HepG2 (cell line): ENCODE results near the gene SERPINA3. TPM values are rescaled to one million over a fixed set of nuclear protein-coding genes. Genes with fewer than 3 reads are reported as not detected.

Experiments
- ATAC-seq: fragments of 200-7000 bp; cut with Tn5 transposase; 3 replicates; pipeline ENCODE4 v1.9.1; 2020; ENCODE audit warnings: mild to moderate bottlenecking, moderate library complexity
- BruUV-seq: library from RNA; stranded (reverse); fragments of 400-500 nt; replicated peaks from 2 replicates; lab custom pipeline; 2021; lab: Mats Ljungman, UMichigan
- CTCF ChIA-PET: fragments of 300-600 bp; formaldehyde crosslinking; extraction: SDS; loops from one replicate; lab custom pipeline; 2021; ENCODE audit warnings: low total read pairs, inconsistent platforms, low intra/inter-chr PET ratio; lab: Yijun Ruan, JAX
- POLR2A ChIA-PET: fragments of 350-600 bp; sonication (Branson Sonifier 250); formaldehyde crosslinking; loops from one replicate; lab custom pipeline; 2020; ENCODE audit warnings: antibody characterized with exemption, inconsistent platforms; lab: Yijun Ruan, JAX
- DNase-seq: peaks from one replicate; pipeline ENCODE4 v3.0.0-alpha.2; 2015; ENCODE audit warnings: low spot score
- FAIRE-seq: peaks from 3 replicates; lab custom pipeline; 2011; peaks lifted over from hg19 to GRCh38; lab: Jason Lieb, UNC
- H2AFZ ChIP-seq: one replicate; pipeline ENCODE4 v1.6.1; 2011; ENCODE audit warnings: low read length, inconsistent platforms
- H3K27ac ChIP-seq: fragments of 300-600 bp; 3 replicates; pipeline ENCODE4 v1.8.0; 2011; ENCODE audit warnings: mixed run types, mild to moderate bottlenecking, mixed read lengths, low read length, inconsistent platforms; ENCODE audit not compliant: insufficient read depth; ENCODE audit errors: extremely low read length
- H3K27me3 ChIP-seq, 2 experiments: fragments of 200-600 bp in 1 of 2; 2 replicates in 1 of 2; 3 replicates in 1 of 2; pipeline versions ENCODE4 v1.6.0 to v1.8.0; 2011; ENCODE audit warnings: low read length in 2 of 2, mild to moderate bottlenecking in 2 of 2, moderate library complexity in 2 of 2, inconsistent platforms in 1 of 2; ENCODE audit not compliant: insufficient read depth in 2 of 2, control insufficient read depth in 1 of 2
- H3K36me3 ChIP-seq, 2 experiments: fragments of 200-600 bp in 1 of 2; replicated peaks in 1 of 2; 2 replicates in 1 of 2; 3 replicates in 1 of 2; pipeline versions ENCODE4 v1.5.1 to v1.8.0; 2011; ENCODE audit warnings: low read length in 2 of 2, inconsistent platforms in 1 of 2; ENCODE audit not compliant: insufficient read depth in 2 of 2, control insufficient read depth in 1 of 2
- H3K4me1 ChIP-seq: 2 replicates; pipeline ENCODE4 v1.5.1; 2012; ENCODE audit warnings: low read length, inconsistent platforms; ENCODE audit not compliant: insufficient read depth
- H3K4me2 ChIP-seq: 2 replicates; pipeline ENCODE4 v1.6.0; 2011; ENCODE audit warnings: low read depth, low read length, inconsistent platforms
- H3K4me3 ChIP-seq, 3 experiments: fragments of 200-600 bp in 1 of 3; sonication (generic), shearing (Covaris generic) in 1 of 3; replicated peaks in 1 of 3; 2 replicates each; pipeline ENCODE4 v1.5.1; 2011 to 2016; ENCODE audit warnings: low read length in 3 of 3, inconsistent platforms in 2 of 3, low read depth in 2 of 3, mild to moderate bottlenecking in 2 of 3, control low read depth in 1 of 3, mixed read lengths in 1 of 3; ENCODE audit not compliant: insufficient read depth in 1 of 3
- H3K79me2 ChIP-seq: one replicate; pipeline ENCODE4 v1.6.1; 2011; ENCODE audit warnings: low read length, inconsistent platforms; ENCODE audit not compliant: insufficient read depth
- H3K9ac ChIP-seq: 2 replicates; pipeline ENCODE4 v1.6.0; 2011; ENCODE audit warnings: mild to moderate bottlenecking, low read depth, low read length, inconsistent platforms; ENCODE audit not compliant: insufficient read depth
- H3K9me3 ChIP-seq: 2 replicates; pipeline ENCODE4 v1.5.1; 2012; ENCODE audit warnings: mild to moderate bottlenecking, low read length
- H4K20me1 ChIP-seq: 2 replicates; pipeline ENCODE4 v1.6.0; 2011; ENCODE audit warnings: inconsistent platforms, mild to moderate bottlenecking, low read length, moderate library complexity; ENCODE audit not compliant: insufficient read depth
- ARID5B ChIP-seq: IDR thresholded peaks from 2 replicates; pipeline ENCODE4 v1.4.0; 2020; ENCODE audit warnings: mild to moderate bottlenecking, missing genetic modification reagents
- DNMT1 ChIP-seq: sonication (generic); formaldehyde crosslinking; IDR thresholded peaks from 2 replicates; pipeline ENCODE4 v1.5.1; 2020; ENCODE audit warnings: mild to moderate bottlenecking, missing genetic modification reagents
- GABPB1 ChIP-seq: IDR thresholded peaks from 2 replicates; pipeline ENCODE4 v1.6.1; 2016; ENCODE audit warnings: mild to moderate bottlenecking, missing genetic modification reagents, moderate library complexity, missing compliant biosample characterization
- HMGXB3 ChIP-seq: sonication (generic); formaldehyde crosslinking; IDR thresholded peaks from 2 replicates; pipeline ENCODE4 v1.4.0; 2020; ENCODE audit warnings: missing genetic modification reagents, borderline replicate concordance
- HOXA3 ChIP-seq: sonication (generic); formaldehyde crosslinking; IDR thresholded peaks from 2 replicates; pipeline ENCODE4 v1.5.0; 2020; ENCODE audit warnings: missing genetic modification reagents
- RELA ChIP-seq: sonication (generic); formaldehyde crosslinking; IDR thresholded peaks from 2 replicates; pipeline ENCODE4 v1.4.0; 2020; ENCODE audit warnings: missing genetic modification reagents
- SIX1 ChIP-seq: sonication (generic); formaldehyde crosslinking; IDR thresholded peaks from 2 replicates; pipeline ENCODE4 v1.4.0; 2020; ENCODE audit warnings: missing genetic modification reagents, borderline replicate concordance
- SNAI1 ChIP-seq: sonication (generic); formaldehyde crosslinking; IDR thresholded peaks from 2 replicates; pipeline ENCODE4 v1.5.0; 2020; ENCODE audit warnings: mild to moderate bottlenecking, missing genetic modification reagents, borderline replicate concordance
- SP1 ChIP-seq, 2 experiments: fragments of 450-650 bp in 1 of 2; sonication (generic) in 1 of 2; formaldehyde crosslinking in 1 of 2; IDR thresholded peaks; 2 replicates each; pipeline versions ENCODE4 v1.4.0 to v1.6.1; 2016 to 2020; ENCODE audit warnings: missing genetic modification reagents in 1 of 2
- XBP1 ChIP-seq: sonication (generic); formaldehyde crosslinking; IDR thresholded peaks from 2 replicates; pipeline ENCODE4 v1.5.0; 2020; ENCODE audit warnings: missing genetic modification reagents
- ZFYVE20 ChIP-seq: sonication (generic); formaldehyde crosslinking; IDR thresholded peaks from 2 replicates; pipeline ENCODE4 v1.8.0; 2023; ENCODE audit warnings: low read depth, mild to moderate bottlenecking, moderate library complexity, missing genetic modification reagents, borderline replicate concordance
- ZMAT3 ChIP-seq: sonication (generic); formaldehyde crosslinking; conservative IDR thresholded peaks from 2 replicates; pipeline ENCODE4 v1.7.0; 2021; ENCODE audit warnings: missing genetic modification reagents
- ZNF44 ChIP-seq: sonication (generic); formaldehyde crosslinking; IDR thresholded peaks from 2 replicates; pipeline ENCODE4 v1.5.1; 2020; ENCODE audit warnings: mild to moderate bottlenecking, missing genetic modification reagents
- ZNF546 ChIP-seq: sonication (generic); formaldehyde crosslinking; conservative IDR thresholded peaks from 2 replicates; pipeline ENCODE4 v1.8.1; 2023; ENCODE audit warnings: mild to moderate bottlenecking, missing genetic modification reagents
- ZNF670 ChIP-seq: sonication (generic); formaldehyde crosslinking; IDR thresholded peaks from 2 replicates; pipeline ENCODE4 v1.8.0; 2022; ENCODE audit warnings: mild to moderate bottlenecking, missing genetic modification reagents, borderline replicate concordance
- ZNF737 ChIP-seq: sonication (generic); formaldehyde crosslinking; IDR thresholded peaks from 2 replicates; pipeline ENCODE4 v1.5.0; 2020; ENCODE audit warnings: missing genetic modification reagents, mild to moderate bottlenecking, borderline replicate concordance
- ZSCAN29 ChIP-seq: sonication (generic); formaldehyde crosslinking; conservative IDR thresholded peaks from 2 replicates; pipeline ENCODE4 v1.4.0; 2020; ENCODE audit warnings: mild to moderate bottlenecking, missing genetic modification reagents
- ZZZ3 ChIP-seq: sonication (generic); formaldehyde crosslinking; IDR thresholded peaks from 2 replicates; pipeline ENCODE4 v1.4.0; 2020; ENCODE audit warnings: missing genetic modification reagents, mild to moderate bottlenecking, borderline replicate concordance
- WGBS: methylation state at CpG from one replicate; pipeline ENCODE4 v1.1.6; 2017; ENCODE audit warnings: low lambda C conversion rate; 5-methylcytosine and 5-hydroxymethylcytosine counted together
- in situ Hi-C: cut with HindIII; loops from 2 replicates; pipeline ENCODE4 v1.10.0; 2017; ENCODE audit warnings: low pct_unique_long_range_greater_than_20kb; ENCODE audit not compliant: extremely low pct_ligation_motif_present
- intact Hi-C: fragments of 100-400 bp; cut with micrococcal nuclease; formaldehyde crosslinking; loops from one replicate; pipeline ENCODE4 v1.10.0; 2022; ENCODE audit not compliant: unreplicated experiment
- polyA plus RNA-seq, 8 experiments: library from polyadenylated mRNA; depleted of rRNA in 3 of 8; stranded (reverse) in 7 of 8; unstranded in 1 of 8; fragments of >200 nt; fragmentation: Illumina TruSeq in 4 of 8; extraction: Trizol in 4 of 8; gene quantifications; 2 replicates each; pipeline versions ENCODE4 v1.2.1 to v1.2.3, GENCODE V29; 2011 to 2016; ENCODE audit warnings: low read depth in 4 of 8, missing spikeins in 1 of 8, mixed read lengths in 1 of 8; ENCODE audit not compliant: insufficient read depth in 1 of 8
- total RNA-seq, 5 experiments: library from RNA; depleted of rRNA; stranded (reverse); fragments of >200 nt; fragmentation: Illumina TruSeq; extraction: Trizol; gene quantifications; 2 replicates each; pipeline ENCODE4 v1.2.3, GENCODE V29; 2016; ENCODE audit warnings: low read depth in 1 of 5

SERPINA3 gene
- total and polyA plus RNA-seq, 2 of the 13 experiments (the other 11 are each of a cell fraction or from before 2014, with no cell fraction given), result 825 to 2,200 TPM

GRCh38 chr14:94571950-94572349, 40.2 kb upstream of the SERPINA3 start:
- no peaks in the 10 kb centered on the region for H3K27me3 ChIP-seq
- H3K9ac ChIP-seq, result peak overlapping the region; percentile 41; the same call in 1 of the 2 replicates
- DNase-seq (peak; percentile 37), ATAC-seq (peak; percentile 7; the same call in 2 of the 3 replicates), FAIRE-seq (no peak)
- H2AFZ ChIP-seq, result no peak overlapping the region
- peak overlapping the region; percentile 66 for H3K4me2 ChIP-seq
- H3K9me3 ChIP-seq, result no peaks in the 10 kb centered on the region
- H3K36me3 ChIP-seq, result no peaks in the 10 kb centered on the region
- no peaks in the 10 kb centered on the region for H3K79me2 ChIP-seq
- intact Hi-C loops, result no loop called here
- BruUV-seq, result no TSS peak
- WGBS, result 77% methylated on average over 6 of the region's 6 CpGs
- in situ Hi-C loops, result no loop called here
- no peak overlapping the region for H3K4me3 ChIP-seq
- H4K20me1 ChIP-seq, result no peaks in the 10 kb centered on the region
- peak overlapping the region; percentile 94 for H3K27ac ChIP-seq
- POLR2A ChIA-PET, result interaction anchor here (0.6 to 8.1 kb wide), 9 partner anchors 10 to 183 kb away, joined by 4 to 142 read pairs (median 35); partner anchors contain the start of genes SERPINA1, SERPINA3, SERPINA4 and SERPINA5
- peaks cover 89% of the 10 kb centered on the region for H3K4me1 ChIP-seq
- CTCF ChIA-PET, result no interaction called here
- TF ChIP-seq XBP1 (no peak), ZNF670 (CRISPR knock-in tag) (no peak), ZZZ3 (CRISPR knock-in tag) (no peak), ZFYVE20 (CRISPR knock-in tag) (no peak), GABPB1 (no peak), HMGXB3 (CRISPR knock-in tag) (peak; percentile 39; the same call in 1 of the 2 replicates), ZSCAN29 (CRISPR knock-in tag) (no peak), ZNF737 (CRISPR knock-in tag) (no peak), ARID5B (0 out of 2 replicates have a peak, but pooled peaks have one; percentile 12), SNAI1 (CRISPR knock-in tag) (no peak), DNMT1 (CRISPR knock-in tag) (no peak), SIX1 (CRISPR knock-in tag) (no peak), ZMAT3 (CRISPR knock-in tag) (no peak), ZNF44 (CRISPR knock-in tag) (no peak), ZNF546 (CRISPR knock-in tag) (no peak), RELA (CRISPR knock-in tag) (no peak), HOXA3 (CRISPR knock-in tag) (no peak), SP1 (IDR thresholded peaks at IDR 0.05) (no peak), SP1 (CRISPR knock-in tag; IDR thresholded peaks at IDR 0.05) (no peak)
